ENCODE measurements around the gene CYGB. TPM values are rescaled to one million over a fixed set of nuclear protein-coding genes. Genes with fewer than 3 reads are reported as not detected.

Gene CYGB
- total RNA-seq, 1 experiment from 2014 or later, result 0.56 TPM

DNA sequence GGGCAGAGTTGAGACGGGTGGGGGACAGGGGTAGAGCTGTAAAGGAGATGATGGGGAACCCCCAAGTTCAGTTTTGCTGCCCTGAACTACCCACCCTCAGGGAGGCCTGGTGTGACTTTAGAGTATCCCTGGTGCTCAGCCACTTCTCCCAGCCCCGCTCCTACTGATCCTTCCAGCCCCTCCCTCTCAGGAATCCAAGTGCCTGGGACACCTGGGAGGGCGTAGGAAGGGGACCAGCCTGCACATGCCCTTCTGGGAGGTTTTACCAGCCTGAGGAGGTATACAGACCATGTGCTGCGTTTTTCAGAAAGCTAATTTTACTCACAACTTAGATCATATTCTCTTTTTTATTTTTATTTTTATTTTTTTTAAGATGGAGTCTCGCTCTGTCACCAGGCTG lies 44.0 kb upstream of the CYGB start:
- ChIA-PET CTCF (interaction anchor here (0.6 kb wide), 1 partner anchor 1949 kb away, joined by 3 read pairs; no protein-coding TSS in a partner anchor), POLR2A (ENCODE audit: low non-redundant PET) (no interaction called here)
- H3K4me1 ChIP-seq (ENCODE audit: insufficient read depth, low read length, poor library complexity, severe bottlenecking), result peaks cover 8% of the 10 kb centered on the region
- peaks cover 23% of the 10 kb centered on the region for H3K27me3 ChIP-seq (replicated peaks; ENCODE audit: insufficient read depth, low read depth, low read length, poor library complexity)
- DNase-seq (ENCODE audit: low spot score), result no peak
- H3K27ac ChIP-seq (ENCODE audit: low read depth, low read length, poor library complexity, severe bottlenecking), result no peak overlapping the region
- H3K36me3 ChIP-seq (ENCODE audit: insufficient read depth, low read length, poor library complexity, severe bottlenecking), result no peaks in the 10 kb centered on the region
- H3K9me3 ChIP-seq (ENCODE audit: low read depth, low read length, poor library complexity, severe bottlenecking), result no peaks in the 10 kb centered on the region
- BruUV-seq (replicated peaks), result no TSS peak
- H3K4me3 ChIP-seq (ENCODE audit: low read depth, low read length, poor library complexity, severe bottlenecking), result no peak overlapping the region
- intact Hi-C loops (cut with micrococcal nuclease; ENCODE audit: unreplicated experiment), result no loop called here
- TF ChIP-seq EZH2 (IDR thresholded peaks at IDR 0.05; ENCODE audit: borderline replicate concordance, low read depth, low read length, poor library complexity, severe bottlenecking), result no peak
- TF ChIP-seq, protein P1, sequence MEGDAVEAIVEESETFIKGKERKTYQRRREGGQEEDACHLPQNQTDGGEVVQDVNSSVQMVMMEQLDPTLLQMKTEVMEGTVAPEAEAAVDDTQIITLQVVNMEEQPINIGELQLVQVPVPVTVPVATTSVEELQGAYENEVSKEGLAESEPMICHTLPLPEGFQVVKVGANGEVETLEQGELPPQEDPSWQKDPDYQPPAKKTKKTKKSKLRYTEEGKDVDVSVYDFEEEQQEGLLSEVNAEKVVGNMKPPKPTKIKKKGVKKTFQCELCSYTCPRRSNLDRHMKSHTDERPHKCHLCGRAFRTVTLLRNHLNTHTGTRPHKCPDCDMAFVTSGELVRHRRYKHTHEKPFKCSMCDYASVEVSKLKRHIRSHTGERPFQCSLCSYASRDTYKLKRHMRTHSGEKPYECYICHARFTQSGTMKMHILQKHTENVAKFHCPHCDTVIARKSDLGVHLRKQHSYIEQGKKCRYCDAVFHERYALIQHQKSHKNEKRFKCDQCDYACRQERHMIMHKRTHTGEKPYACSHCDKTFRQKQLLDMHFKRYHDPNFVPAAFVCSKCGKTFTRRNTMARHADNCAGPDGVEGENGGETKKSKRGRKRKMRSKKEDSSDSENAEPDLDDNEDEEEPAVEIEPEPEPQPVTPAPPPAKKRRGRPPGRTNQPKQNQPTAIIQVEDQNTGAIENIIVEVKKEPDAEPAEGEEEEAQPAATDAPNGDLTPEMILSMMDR (conservative IDR thresholded peaks at IDR 0.05; ENCODE audit: low read depth, low read length), result no peak

DNA sequence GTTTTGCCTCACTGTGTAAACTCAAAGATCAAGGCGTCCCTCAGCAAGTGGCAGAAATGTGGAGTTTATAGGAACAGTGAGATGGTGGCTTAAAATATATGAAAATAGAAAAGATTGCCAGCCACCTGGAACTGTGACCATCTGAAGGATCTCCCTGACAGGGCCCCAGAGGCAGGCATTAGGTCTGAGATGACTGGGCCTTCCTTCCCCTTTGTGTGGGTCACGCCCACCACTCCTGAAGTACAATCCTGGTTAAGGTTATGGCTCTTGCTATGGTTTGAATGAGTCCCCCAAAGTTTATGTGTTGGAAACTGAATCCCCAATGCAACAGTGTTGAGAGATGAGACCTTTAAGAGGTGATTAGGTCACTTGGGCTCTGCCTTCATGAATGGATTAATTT lies 41.8 kb upstream of the CYGB start:
- CTCF ChIA-PET, result no interaction called here
- Histone ChIP-seq H3K27me3 (replicated peaks; ENCODE audit: insufficient read depth, low read depth, low read length, poor library complexity) (peaks cover 2% of the 10 kb centered on the region), H3K9me3 (ENCODE audit: low read depth, low read length, poor library complexity, severe bottlenecking) (no peaks in the 10 kb centered on the region), H3K27ac (ENCODE audit: low read depth, low read length, poor library complexity, severe bottlenecking) (no peak overlapping the region), H3K4me3 (ENCODE audit: low read depth, low read length, poor library complexity, severe bottlenecking) (no peak overlapping the region), H3K4me1 (ENCODE audit: insufficient read depth, low read length, poor library complexity, severe bottlenecking) (no peaks in the 10 kb centered on the region), H3K36me3 (ENCODE audit: insufficient read depth, low read length, poor library complexity, severe bottlenecking) (no peaks in the 10 kb centered on the region)
- POLR2A ChIA-PET (ENCODE audit: low non-redundant PET), result no interaction called here
- intact Hi-C loops (cut with micrococcal nuclease; ENCODE audit: unreplicated experiment), result no loop called here
- no peak for DNase-seq (ENCODE audit: low spot score)
- no peak for TF ChIP-seq EZH2 (IDR thresholded peaks at IDR 0.05; ENCODE audit: borderline replicate concordance, low read depth, low read length, poor library complexity, severe bottlenecking)
- TF ChIP-seq, protein P1 (conservative IDR thresholded peaks at IDR 0.05; ENCODE audit: low read depth, low read length), result no peak
- BruUV-seq (replicated peaks), result no TSS peak

DNA sequence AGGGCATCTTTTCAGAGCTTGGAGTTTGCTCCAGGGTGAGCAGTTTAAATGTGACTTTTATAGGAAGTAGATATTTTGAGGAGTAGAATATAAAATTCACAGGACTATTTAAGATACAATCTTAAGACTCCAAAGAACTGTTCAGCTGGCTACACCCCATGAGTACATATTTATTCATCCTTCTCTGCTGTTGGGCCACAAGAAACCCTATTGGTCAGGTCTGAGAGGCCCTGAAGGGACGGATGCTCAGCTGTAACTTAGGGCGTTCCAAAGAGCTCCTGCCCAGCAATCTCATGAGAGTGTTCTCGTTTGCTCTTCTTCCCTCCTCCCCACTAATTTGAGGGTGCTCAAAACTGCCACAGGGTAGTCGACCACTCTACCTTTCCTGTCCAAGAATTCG lies 40.9 kb upstream of the CYGB start:
- ChIA-PET CTCF (no interaction called here), POLR2A (ENCODE audit: low non-redundant PET) (no interaction called here)
- no peaks in the 10 kb centered on the region for H3K27me3 ChIP-seq (replicated peaks; ENCODE audit: insufficient read depth, low read depth, low read length, poor library complexity)
- no peaks in the 10 kb centered on the region for H3K36me3 ChIP-seq (ENCODE audit: insufficient read depth, low read length, poor library complexity, severe bottlenecking)
- intact Hi-C loops (cut with micrococcal nuclease; ENCODE audit: unreplicated experiment), result no loop called here
- TF ChIP-seq, protein P1 (conservative IDR thresholded peaks at IDR 0.05; ENCODE audit: low read depth, low read length), result no peak
- TF ChIP-seq EZH2 (IDR thresholded peaks at IDR 0.05; ENCODE audit: borderline replicate concordance, low read depth, low read length, poor library complexity, severe bottlenecking), result no peak
- BruUV-seq (replicated peaks), result no TSS peak
- no peak for DNase-seq (ENCODE audit: low spot score)
- H3K4me1 ChIP-seq (ENCODE audit: insufficient read depth, low read length, poor library complexity, severe bottlenecking), result no peaks in the 10 kb centered on the region
- no peak overlapping the region for H3K27ac ChIP-seq (ENCODE audit: low read depth, low read length, poor library complexity, severe bottlenecking)
- no peak overlapping the region for H3K4me3 ChIP-seq (ENCODE audit: low read depth, low read length, poor library complexity, severe bottlenecking)
- H3K9me3 ChIP-seq (ENCODE audit: low read depth, low read length, poor library complexity, severe bottlenecking), result no peaks in the 10 kb centered on the region

All from A673 (cell line).